Keratinocyte (primary cell): Measurements from ENCODE around the gene TPK1.

Experiments
- EZH2 ChIP-seq: IDR thresholded peaks from one replicate; pipeline ENCODE4 v1.6.1; 2012; ENCODE audit warnings: inconsistent platforms, mild to moderate bottlenecking, low read length, moderate library complexity
- TF ChIP-seq, protein P1 (sequence below), 3 experiments: IDR thresholded peaks in 1 of 3; conservative IDR thresholded peaks in 1 of 3; optimal IDR thresholded peaks in 1 of 3; 2 replicates in 2 of 3; 3 replicates in 1 of 3; pipeline versions ENCODE3 to v1.5.1; 2011; ENCODE audit warnings: low read length in 3 of 3, mild to moderate bottlenecking in 3 of 3, moderate library complexity in 2 of 3, control low read depth in 1 of 3, inconsistent platforms in 1 of 3; ENCODE audit not compliant: insufficient read depth in 2 of 3; ENCODE audit errors: extremely low read depth in 1 of 3

DNA sequence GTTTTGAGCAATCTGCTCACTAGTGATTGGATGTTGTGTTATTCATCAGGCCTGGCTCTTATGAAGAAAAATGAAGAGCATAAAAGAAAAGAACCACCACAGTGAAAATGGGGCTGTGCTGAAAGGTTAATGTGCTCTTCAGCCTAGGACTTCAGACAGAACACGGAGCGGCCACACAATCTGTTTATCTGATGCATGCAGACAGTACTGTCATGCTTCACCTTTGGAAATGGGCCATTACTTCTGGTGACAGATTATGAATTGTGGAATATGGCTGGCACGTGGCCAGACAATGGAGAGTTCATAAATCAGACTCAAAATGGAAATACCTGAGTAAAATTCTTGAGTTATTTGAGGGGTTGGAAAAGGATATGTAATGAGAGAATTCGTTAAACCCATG is 346.3 kb downstream of the TPK1 start:
- TF ChIP-seq, protein P1, sequence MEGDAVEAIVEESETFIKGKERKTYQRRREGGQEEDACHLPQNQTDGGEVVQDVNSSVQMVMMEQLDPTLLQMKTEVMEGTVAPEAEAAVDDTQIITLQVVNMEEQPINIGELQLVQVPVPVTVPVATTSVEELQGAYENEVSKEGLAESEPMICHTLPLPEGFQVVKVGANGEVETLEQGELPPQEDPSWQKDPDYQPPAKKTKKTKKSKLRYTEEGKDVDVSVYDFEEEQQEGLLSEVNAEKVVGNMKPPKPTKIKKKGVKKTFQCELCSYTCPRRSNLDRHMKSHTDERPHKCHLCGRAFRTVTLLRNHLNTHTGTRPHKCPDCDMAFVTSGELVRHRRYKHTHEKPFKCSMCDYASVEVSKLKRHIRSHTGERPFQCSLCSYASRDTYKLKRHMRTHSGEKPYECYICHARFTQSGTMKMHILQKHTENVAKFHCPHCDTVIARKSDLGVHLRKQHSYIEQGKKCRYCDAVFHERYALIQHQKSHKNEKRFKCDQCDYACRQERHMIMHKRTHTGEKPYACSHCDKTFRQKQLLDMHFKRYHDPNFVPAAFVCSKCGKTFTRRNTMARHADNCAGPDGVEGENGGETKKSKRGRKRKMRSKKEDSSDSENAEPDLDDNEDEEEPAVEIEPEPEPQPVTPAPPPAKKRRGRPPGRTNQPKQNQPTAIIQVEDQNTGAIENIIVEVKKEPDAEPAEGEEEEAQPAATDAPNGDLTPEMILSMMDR (optimal IDR thresholded peaks at IDR 0.05 in 1 of 3, IDR thresholded peaks at IDR 0.05 in 1 of 3, conservative IDR thresholded peaks at IDR 0.05 in 1 of 3; ENCODE audit: extremely low read depth in 1 of 3, insufficient read depth in 2 of 3, low read length in 3 of 3), result no peak
- TF ChIP-seq EZH2, result no peak
